Right atrium auricular region (tissue), 2 donors: ENCODE measurements around the gene IFNLR1. TPM values are rescaled to one million over a fixed set of nuclear protein-coding genes. Genes with fewer than 3 reads are reported as not detected.

Source experiments
- DNase-seq: peaks from one replicate; pipeline ENCODE4 v3.0.0-alpha.2; 2019; ENCODE audit warnings: low spot score
- H3K27ac ChIP-seq, 2 donors: fragments of 200-600 bp; sonication (generic); 1 replicate in 1 of 2; 2 replicates in 1 of 2; pipeline ENCODE4 v1.5.1; 2016 to 2019
- H3K27me3 ChIP-seq, 2 donors: fragments of 200-600 bp; sonication (generic); one replicate each; pipeline versions ENCODE4 v1.5.1 to v1.6.0; 2017 to 2019
- H3K36me3 ChIP-seq: fragments of 200-600 bp; sonication (generic); one replicate; pipeline ENCODE4 v1.5.1; 2016
- H3K4me1 ChIP-seq, 2 donors: fragments of 200-600 bp; sonication (generic); one replicate each; pipeline versions ENCODE4 v1.5.1 to v1.6.0; 2017 to 2019
- H3K4me3 ChIP-seq, 2 donors: fragments of 200-600 bp; sonication (generic); 1 replicate in 1 of 2; 2 replicates in 1 of 2; pipeline ENCODE4 v1.5.1; 2017 to 2019; ENCODE audit warnings: mild to moderate bottlenecking in 1 of 2, moderate library complexity in 1 of 2
- H3K9me3 ChIP-seq, 2 donors: fragments of 200-600 bp; sonication (generic); one replicate each; pipeline ENCODE4 v1.5.1; 2019
- total RNA-seq, 2 donors: library from RNA; depleted of rRNA; stranded (reverse); fragments of >200 nt; gene quantifications; one replicate each; pipeline ENCODE4 v1.1.0, GENCODE V29; 2016
- TF ChIP-seq, protein P1 (sequence below), 2 donors: fragments of 200-600 bp; sonication (generic); IDR thresholded peaks; one replicate each; pipeline ENCODE4 v1.5.1; 2019; ENCODE audit warnings: antibody characterized with exemption in 2 of 2

The IFNLR1 gene
- total RNA-seq, 2 donors from 2014 or later = 3.7 to 6.2 TPM

- Histone ChIP-seq H3K4me1 (no peaks in the 10 kb centered on the region), H3K27ac (no peak overlapping the region), H3K36me3 (no peaks in the 10 kb centered on the region), H3K27me3 (no peaks in the 10 kb centered on the region), H3K9me3 (no peaks in the 10 kb centered on the region), H3K4me3 (no peak overlapping the region)
- DNase-seq = no peak
- TF ChIP-seq, protein P1, sequence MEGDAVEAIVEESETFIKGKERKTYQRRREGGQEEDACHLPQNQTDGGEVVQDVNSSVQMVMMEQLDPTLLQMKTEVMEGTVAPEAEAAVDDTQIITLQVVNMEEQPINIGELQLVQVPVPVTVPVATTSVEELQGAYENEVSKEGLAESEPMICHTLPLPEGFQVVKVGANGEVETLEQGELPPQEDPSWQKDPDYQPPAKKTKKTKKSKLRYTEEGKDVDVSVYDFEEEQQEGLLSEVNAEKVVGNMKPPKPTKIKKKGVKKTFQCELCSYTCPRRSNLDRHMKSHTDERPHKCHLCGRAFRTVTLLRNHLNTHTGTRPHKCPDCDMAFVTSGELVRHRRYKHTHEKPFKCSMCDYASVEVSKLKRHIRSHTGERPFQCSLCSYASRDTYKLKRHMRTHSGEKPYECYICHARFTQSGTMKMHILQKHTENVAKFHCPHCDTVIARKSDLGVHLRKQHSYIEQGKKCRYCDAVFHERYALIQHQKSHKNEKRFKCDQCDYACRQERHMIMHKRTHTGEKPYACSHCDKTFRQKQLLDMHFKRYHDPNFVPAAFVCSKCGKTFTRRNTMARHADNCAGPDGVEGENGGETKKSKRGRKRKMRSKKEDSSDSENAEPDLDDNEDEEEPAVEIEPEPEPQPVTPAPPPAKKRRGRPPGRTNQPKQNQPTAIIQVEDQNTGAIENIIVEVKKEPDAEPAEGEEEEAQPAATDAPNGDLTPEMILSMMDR (IDR thresholded peaks at IDR 0.05) = no peak
Measured at GRCh38 chr1:24216276-24217074, 29.4 kb upstream of the IFNLR1 start.

DNA sequence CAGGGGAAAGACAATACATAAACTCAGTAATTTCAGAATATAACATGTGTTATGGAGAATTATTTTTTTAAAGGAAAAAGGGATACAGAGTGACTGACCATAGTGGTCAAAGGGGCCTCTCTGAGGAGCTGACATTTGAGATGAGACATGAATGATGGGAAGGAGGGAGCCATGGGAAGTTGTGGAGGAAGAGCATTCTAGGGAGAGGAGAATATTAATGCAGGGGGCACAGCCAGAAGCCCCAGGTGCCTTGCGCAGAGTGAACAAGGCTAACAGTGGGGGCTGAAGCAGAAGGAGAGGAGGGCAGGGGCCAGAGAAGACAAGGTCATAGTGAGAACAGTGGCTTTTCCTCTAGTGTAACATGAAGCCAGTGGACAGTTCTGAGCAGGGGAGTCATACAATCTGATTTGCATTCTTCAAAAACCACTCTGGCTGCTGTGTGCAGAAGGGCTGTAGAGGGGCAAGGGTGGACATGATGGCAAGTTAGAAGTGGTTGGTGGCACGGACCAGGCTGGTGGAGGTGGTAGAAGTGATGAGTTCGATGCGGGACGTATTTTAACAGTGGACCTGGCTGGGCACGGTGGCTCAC, 28.2 kb upstream of the IFNLR1 start:
- no peak overlapping the region for H3K27ac ChIP-seq
- no peak for DNase-seq
- H3K4me3 ChIP-seq = no peak overlapping the region
- H3K4me1 ChIP-seq = no peaks in the 10 kb centered on the region
- no peaks in the 10 kb centered on the region for H3K27me3 ChIP-seq
- H3K9me3 ChIP-seq = no peaks in the 10 kb centered on the region
- TF ChIP-seq, protein P1 (IDR thresholded peaks at IDR 0.05) = no peak
- no peaks in the 10 kb centered on the region for H3K36me3 ChIP-seq

DNA sequence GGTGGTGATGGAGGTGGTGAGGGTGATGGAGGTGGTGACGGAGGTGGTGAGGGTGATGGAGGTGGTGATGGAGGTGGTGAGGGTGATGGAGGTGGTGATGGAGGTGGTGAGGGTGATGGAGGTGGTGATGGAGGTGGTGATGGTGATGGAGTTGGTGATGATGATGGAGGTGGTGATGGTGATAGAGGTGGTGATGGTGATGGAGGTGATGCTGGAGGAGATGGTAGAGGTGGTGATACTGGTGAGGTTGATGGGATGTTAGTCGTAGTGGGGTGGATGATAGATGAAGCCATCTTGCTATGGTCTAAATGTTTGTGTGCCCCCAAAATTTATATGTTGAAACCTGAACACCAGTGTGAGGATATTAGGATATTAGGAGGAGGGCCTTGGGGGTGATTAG, 25.3 kb upstream of the IFNLR1 start:
- Histone ChIP-seq H3K36me3 (no peaks in the 10 kb centered on the region), H3K27me3 (no peaks in the 10 kb centered on the region), H3K9me3 (no peaks in the 10 kb centered on the region), H3K27ac (no peak overlapping the region), H3K4me3 (no peak overlapping the region), H3K4me1 (no peaks in the 10 kb centered on the region)
- TF ChIP-seq, protein P1 (IDR thresholded peaks at IDR 0.05) = no peak
- DNase-seq = no peak

- TF ChIP-seq, protein P1 (IDR thresholded peaks at IDR 0.05) = no peak
- Histone ChIP-seq H3K36me3 (no peaks in the 10 kb centered on the region), H3K4me3 (no peak overlapping the region), H3K4me1 (no peaks in the 10 kb centered on the region), H3K27ac (no peak overlapping the region), H3K27me3 (no peaks in the 10 kb centered on the region), H3K9me3 (no peaks in the 10 kb centered on the region)
- no peak for DNase-seq
Measured at GRCh38 chr1:24210195-24210627, 23.1 kb upstream of the IFNLR1 start.

GRCh38 chr1:24209097-24209496, 22.0 kb upstream of the IFNLR1 start:
- Histone ChIP-seq H3K27me3 (no peaks in the 10 kb centered on the region), H3K9me3 (no peaks in the 10 kb centered on the region), H3K27ac (no peak overlapping the region), H3K36me3 (no peaks in the 10 kb centered on the region), H3K4me1 (no peaks in the 10 kb centered on the region), H3K4me3 (no peak overlapping the region)
- no peak for DNase-seq
- TF ChIP-seq, protein P1 (IDR thresholded peaks at IDR 0.05) = no peak
